Natural killer cell (primary cell): ENCODE results near the gene ASIC2. TPM values are rescaled to one million over a fixed set of nuclear protein-coding genes. Genes with fewer than 3 reads are reported as not detected.

ENCODE experiments used
- ATAC-seq, 3 donors: fragments of 150-1000 bp in 2 of 3; fragments of 200-7000 bp in 1 of 3; cut with Tn5 transposase; 1 replicate in 1 of 3; 2 replicates in 2 of 3; pipeline ENCODE4 v1.10.0; 2021; ENCODE audit warnings: mild to moderate bottlenecking in 2 of 3, moderate library complexity in 2 of 3
- DNase-seq, 2 donors: peaks; one replicate each; pipeline versions ENCODE4 v3.0.0 to v3.0.0-alpha.2; 2013 to 2021; ENCODE audit warnings: mixed read lengths in 1 of 2
- H3K27ac ChIP-seq: one replicate; pipeline ENCODE4 v1.5.1; 2013; ENCODE audit warnings: mild to moderate bottlenecking, low read length
- H3K27me3 ChIP-seq: one replicate; pipeline ENCODE4 v1.6.1; 2013; ENCODE audit warnings: low read length; ENCODE audit not compliant: control insufficient read depth, insufficient read depth
- H3K36me3 ChIP-seq: one replicate; pipeline ENCODE4 v1.6.1; 2013; ENCODE audit warnings: low read length; ENCODE audit not compliant: control insufficient read depth, insufficient read depth
- H3K4me1 ChIP-seq: one replicate; pipeline ENCODE4 v1.6.1; 2013; ENCODE audit warnings: low read length; ENCODE audit not compliant: control insufficient read depth, insufficient read depth
- H3K4me3 ChIP-seq: one replicate; pipeline ENCODE4 v1.5.1; 2013; ENCODE audit warnings: low read length
- H3K9me3 ChIP-seq: one replicate; pipeline ENCODE4 v1.6.1; 2013; ENCODE audit warnings: low read length; ENCODE audit not compliant: control insufficient read depth, insufficient read depth
- H3K27ac Mint-ChIP-seq, 2 donors: one replicate each; pipeline ENCODE4 v1.8.0; 2022; ENCODE audit warnings: mild to moderate bottlenecking in 2 of 2, mixed read lengths in 2 of 2, moderate library complexity in 1 of 2
- H3K27me3 Mint-ChIP-seq, 2 donors: one replicate each; pipeline ENCODE4 v1.8.0; 2022; ENCODE audit warnings: low read depth in 2 of 2, mixed read lengths in 2 of 2
- H3K36me3 Mint-ChIP-seq: one replicate; pipeline ENCODE4 v1.8.0; 2022; ENCODE audit warnings: mixed read lengths
- H3K4me1 Mint-ChIP-seq, 2 donors: one replicate each; pipeline ENCODE4 v1.8.0; 2022; ENCODE audit warnings: mixed read lengths in 2 of 2
- H3K4me3 Mint-ChIP-seq: one replicate; pipeline ENCODE4 v1.8.0; 2022; ENCODE audit warnings: mild to moderate bottlenecking, moderate library complexity, mixed read lengths
- H3K9me3 Mint-ChIP-seq, 2 donors: one replicate each; pipeline ENCODE4 v1.8.0; 2022; ENCODE audit warnings: mixed read lengths in 2 of 2
- CTCF ChIP-seq: fragments of 200-600 bp; IDR thresholded peaks from one replicate; pipeline ENCODE4 v1.8.0; 2022; ENCODE audit warnings: antibody characterized with exemption
- WGBS: methylation state at CpG from one replicate; pipeline ENCODE4 v1.1.7; 2013; ENCODE audit warnings: missing lambda C conversion rate; ENCODE audit not compliant: insufficient coverage; 5-methylcytosine and 5-hydroxymethylcytosine counted together
- intact Hi-C: fragments of 100-400 bp; cut with micrococcal nuclease; formaldehyde crosslinking; loops from one replicate; pipeline ENCODE4 v1.14.2; 2022
- total RNA-seq, 4 donors: library from RNA; stranded (reverse); fragments of 120-200 nt in 1 of 4; gene quantifications; one replicate each; pipeline versions ENCODE4 v1.2.3 to v1.2.4, GENCODE V29; 2013 to 2022

The ASIC2 gene
- total RNA-seq, 3 donors from 2014 or later (not counting 1 experiment from before 2014, with no cell fraction given), result not detected

GRCh38 chr17:33050611-33051140 lies 242.4 kb downstream of the ASIC2 start:
- TF ChIP-seq CTCF, result no peak
- no peaks in the 10 kb centered on the region for H3K36me3 Mint-ChIP-seq
- intact Hi-C loops, result no loop called here
- no peak overlapping the region for H3K4me3 ChIP-seq
- no peaks in the 10 kb centered on the region for H3K4me1 ChIP-seq
- no peak overlapping the region for H3K27ac ChIP-seq
- DNase-seq (no peak), ATAC-seq (no peak)
- no peaks in the 10 kb centered on the region for H3K9me3 ChIP-seq
- H3K4me1 Mint-ChIP-seq, result no peaks in the 10 kb centered on the region
- H3K9me3 Mint-ChIP-seq, result no peaks in the 10 kb centered on the region
- no peak overlapping the region for H3K4me3 Mint-ChIP-seq
- H3K27me3 Mint-ChIP-seq, result peaks cover 23 to 25% of the 10 kb centered on the region in 2 donors
- WGBS, result 57% methylated on average over 1 of the region's 1 CpG
- no peaks in the 10 kb centered on the region for H3K36me3 ChIP-seq
- no peaks in the 10 kb centered on the region for H3K27me3 ChIP-seq
- no peak overlapping the region for H3K27ac Mint-ChIP-seq

- H3K4me1 ChIP-seq, result no peaks in the 10 kb centered on the region
- no peaks in the 10 kb centered on the region for H3K27me3 ChIP-seq
- no peaks in the 10 kb centered on the region for H3K9me3 ChIP-seq
- DNase-seq, result peak; percentile 28 to 67
- Mint-ChIP-seq H3K36me3 (no peaks in the 10 kb centered on the region), H3K9me3 (no peaks in the 10 kb centered on the region), H3K27ac (no peak overlapping the region), H3K4me3 (no peak overlapping the region), H3K4me1 (no peaks in the 10 kb centered on the region), H3K27me3 (peaks cover 16 to 22% of the 10 kb centered on the region in 2 donors)
- no peak overlapping the region for H3K27ac ChIP-seq
- H3K36me3 ChIP-seq, result no peaks in the 10 kb centered on the region
- ATAC-seq, result peak in 2 of 3 donors; percentile 36 to 65
- intact Hi-C loops, result loop anchor here (10.0 kb wide), 1 partner anchor 65 kb away; no protein-coding TSS in a partner anchor
- 50% methylated on average over 9 of the region's 11 CpGs for WGBS
- H3K4me3 ChIP-seq, result no peak overlapping the region
- peak; percentile 83 for TF ChIP-seq CTCF
Observed at GRCh38 chr17:33049781-33050414, 243.2 kb downstream of the ASIC2 start.

GRCh38 chr17:33046361-33047255 lies 246.5 kb downstream of the ASIC2 start:
- 66% methylated on average over 9 of the region's 10 CpGs for whole genome bisulfite sequencing

More at GRCh38 chr17:33046361-33047255, 246.5 kb downstream of the ASIC2 start:
- Histone ChIP-seq H3K4me3 (no peak overlapping the region), H3K36me3 (no peaks in the 10 kb centered on the region), H3K4me1 (no peaks in the 10 kb centered on the region), H3K9me3 (no peaks in the 10 kb centered on the region), H3K27ac (no peak overlapping the region), H3K27me3 (no peaks in the 10 kb centered on the region)
- no peaks in the 10 kb centered on the region for H3K9me3 Mint-ChIP-seq
- ATAC-seq (no peak), DNase-seq (no peak)
- peaks cover 12 to 15% of the 10 kb centered on the region in 2 donors for H3K27me3 Mint-ChIP-seq
- H3K27ac Mint-ChIP-seq, result no peak overlapping the region
- H3K4me1 Mint-ChIP-seq, result no peaks in the 10 kb centered on the region
- no peak for TF ChIP-seq CTCF
- no peaks in the 10 kb centered on the region for H3K36me3 Mint-ChIP-seq
- intact Hi-C loops, result loop anchor here (10.0 kb wide), 1 partner anchor 62 kb away; no protein-coding TSS in a partner anchor
- H3K4me3 Mint-ChIP-seq, result no peak overlapping the region
